HepG2 (cell line): ENCODE data around the gene RSPRY1. TPM values are rescaled to one million over a fixed set of nuclear protein-coding genes. Genes with fewer than 3 reads are reported as not detected.

ENCODE experiments used
- ATM ChIP-seq: fragments of 450-650 bp; IDR thresholded peaks from 2 replicates; pipeline ENCODE4 v1.7.1; 2017; ENCODE audit warnings: mild to moderate bottlenecking, borderline replicate concordance
- CAMTA2 ChIP-seq: sonication (generic); formaldehyde crosslinking; IDR thresholded peaks from 2 replicates; pipeline ENCODE4 v1.4.0; 2020; ENCODE audit warnings: mild to moderate bottlenecking, missing genetic modification reagents, borderline replicate concordance
- CEBPZ ChIP-seq: IDR thresholded peaks from 2 replicates; pipeline ENCODE4 v1.6.1; 2012; ENCODE audit warnings: low read length, improper control_type of control experiment
- GLMP ChIP-seq: sonication (generic); formaldehyde crosslinking; IDR thresholded peaks from 2 replicates; pipeline ENCODE4 v1.9.0; 2021; ENCODE audit warnings: missing genetic modification reagents, mild to moderate bottlenecking, borderline replicate concordance
- POLR2AphosphoS5 ChIP-seq: IDR thresholded peaks from 2 replicates; pipeline ENCODE4 v1.6.1; 2012; ENCODE audit warnings: low read depth, low read length
- SP5 ChIP-seq: IDR thresholded peaks from 2 replicates; pipeline ENCODE4 v1.6.1; 2016; ENCODE audit warnings: low read depth, borderline replicate concordance
- TSC22D2 ChIP-seq: sonication (generic); formaldehyde crosslinking; IDR thresholded peaks from 2 replicates; pipeline ENCODE4 v1.5.1; 2020; ENCODE audit warnings: missing genetic modification reagents, mild to moderate bottlenecking, borderline replicate concordance
- ZNF232 ChIP-seq: sonication (generic); formaldehyde crosslinking; IDR thresholded peaks from 2 replicates; pipeline ENCODE4 v1.4.0; 2020; ENCODE audit warnings: missing genetic modification reagents, borderline replicate concordance
- ZNF777 ChIP-seq: sonication (generic); formaldehyde crosslinking; IDR thresholded peaks from 2 replicates; pipeline ENCODE4 v1.4.0; 2020; ENCODE audit warnings: missing genetic modification reagents
- polyA plus RNA-seq, 8 experiments: library from polyadenylated mRNA; depleted of rRNA in 3 of 8; stranded (reverse) in 7 of 8; unstranded in 1 of 8; fragments of >200 nt; fragmentation: Illumina TruSeq in 4 of 8; extraction: Trizol in 4 of 8; gene quantifications; 2 replicates each; pipeline versions ENCODE4 v1.2.1 to v1.2.3, GENCODE V29; 2011 to 2016; ENCODE audit warnings: low read depth in 4 of 8, missing spikeins in 1 of 8, mixed read lengths in 1 of 8; ENCODE audit not compliant: insufficient read depth in 1 of 8
- total RNA-seq, 5 experiments: library from RNA; depleted of rRNA; stranded (reverse); fragments of >200 nt; fragmentation: Illumina TruSeq; extraction: Trizol; gene quantifications; 2 replicates each; pipeline ENCODE4 v1.2.3, GENCODE V29; 2016; ENCODE audit warnings: low read depth in 1 of 5
- TF ChIP-seq, protein P1 (sequence below): sonication (generic); formaldehyde crosslinking; conservative IDR thresholded peaks from 2 replicates; pipeline ENCODE4 v1.8.1; 2023; ENCODE audit warnings: missing genetic modification reagents
- TF ChIP-seq, protein P2 (sequence below): sonication (generic); formaldehyde crosslinking; IDR thresholded peaks from 2 replicates; pipeline ENCODE4 v1.4.0; 2020; ENCODE audit warnings: missing genetic modification reagents

RSPRY1 gene
- total and polyA plus RNA-seq, 2 of the 13 experiments (the other 11 are each of a cell fraction or from before 2014, with no cell fraction given) = 53.4 to 61.0 TPM

GRCh38 chr16:57244767-57245471, 58.8 kb downstream of the RSPRY1 start, which contains the start of gene ARL2BP (continued):
- TF ChIP-seq CEBPZ (no peak), SP5 (CRISPR knock-in tag) (peak; percentile 61), POLR2AphosphoS5 (peak; percentile 83), GLMP (no peak), ZNF232 (no peak; the same call in none of the 2 replicates), ATM (no peak), TSC22D2 (CRISPR knock-in tag) (peak; percentile 76; the same call in 1 of the 2 replicates), ZNF777 (CRISPR knock-in tag) (peak; percentile 66; the same call in 1 of the 2 replicates), CAMTA2 (CRISPR knock-in tag) (no peak)
- TF ChIP-seq, protein P1, sequence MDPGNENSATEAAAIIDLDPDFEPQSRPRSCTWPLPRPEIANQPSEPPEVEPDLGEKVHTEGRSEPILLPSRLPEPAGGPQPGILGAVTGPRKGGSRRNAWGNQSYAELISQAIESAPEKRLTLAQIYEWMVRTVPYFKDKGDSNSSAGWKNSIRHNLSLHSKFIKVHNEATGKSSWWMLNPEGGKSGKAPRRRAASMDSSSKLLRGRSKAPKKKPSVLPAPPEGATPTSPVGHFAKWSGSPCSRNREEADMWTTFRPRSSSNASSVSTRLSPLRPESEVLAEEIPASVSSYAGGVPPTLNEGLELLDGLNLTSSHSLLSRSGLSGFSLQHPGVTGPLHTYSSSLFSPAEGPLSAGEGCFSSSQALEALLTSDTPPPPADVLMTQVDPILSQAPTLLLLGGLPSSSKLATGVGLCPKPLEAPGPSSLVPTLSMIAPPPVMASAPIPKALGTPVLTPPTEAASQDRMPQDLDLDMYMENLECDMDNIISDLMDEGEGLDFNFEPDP (CRISPR knock-in tag) = no peak
- TF ChIP-seq, protein P2, sequence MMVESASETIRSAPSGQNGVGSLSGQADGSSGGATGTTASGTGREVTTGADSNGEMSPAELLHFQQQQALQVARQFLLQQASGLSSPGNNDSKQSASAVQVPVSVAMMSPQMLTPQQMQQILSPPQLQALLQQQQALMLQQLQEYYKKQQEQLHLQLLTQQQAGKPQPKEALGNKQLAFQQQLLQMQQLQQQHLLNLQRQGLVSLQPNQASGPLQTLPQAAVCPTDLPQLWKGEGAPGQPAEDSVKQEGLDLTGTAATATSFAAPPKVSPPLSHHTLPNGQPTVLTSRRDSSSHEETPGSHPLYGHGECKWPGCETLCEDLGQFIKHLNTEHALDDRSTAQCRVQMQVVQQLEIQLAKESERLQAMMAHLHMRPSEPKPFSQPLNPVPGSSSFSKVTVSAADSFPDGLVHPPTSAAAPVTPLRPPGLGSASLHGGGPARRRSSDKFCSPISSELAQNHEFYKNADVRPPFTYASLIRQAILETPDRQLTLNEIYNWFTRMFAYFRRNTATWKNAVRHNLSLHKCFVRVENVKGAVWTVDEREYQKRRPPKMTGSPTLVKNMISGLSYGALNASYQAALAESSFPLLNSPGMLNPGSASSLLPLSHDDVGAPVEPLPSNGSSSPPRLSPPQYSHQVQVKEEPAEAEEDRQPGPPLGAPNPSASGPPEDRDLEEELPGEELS (CRISPR knock-in tag) = peak; percentile 6; the same call in 1 of the 2 replicates
